Caco-2 (cell line): ENCODE data around the gene MGLL. TPM values are rescaled to one million over a fixed set of nuclear protein-coding genes. Genes with fewer than 3 reads are reported as not detected.

Experiments
- BruUV-seq: library from RNA; stranded (reverse); fragments of 400-500 nt; replicated peaks from 2 replicates; lab custom pipeline; 2021; lab: Mats Ljungman, UMichigan
- CTCF ChIA-PET: fragments of 300-600 bp; sonication (Branson Sonifier 250); formaldehyde crosslinking; loops from one replicate; lab custom pipeline; 2022; ENCODE audit warnings: antibody characterized with exemption; lab: Charles Lee
- POLR2A ChIA-PET: fragments of 300-600 bp; sonication (Branson Sonifier 250); formaldehyde crosslinking; loops from one replicate; lab custom pipeline; 2022; ENCODE audit warnings: antibody characterized with exemption; lab: Charles Lee
- DNase-seq, 2 experiments: peaks; one replicate each; pipeline versions ENCODE4 v3.0.0 to v3.0.0-alpha.2; 2020 to 2022
- H3K27me3 ChIP-seq: replicated peaks from 2 replicates; pipeline ENCODE4 v1.6.0; 2011; ENCODE audit warnings: low read length; ENCODE audit not compliant: control insufficient read depth, insufficient read depth
- H3K36me3 ChIP-seq: 2 replicates; pipeline ENCODE4 v1.5.1; 2011; ENCODE audit warnings: low read length; ENCODE audit not compliant: control insufficient read depth, insufficient read depth
- H3K4me1 ChIP-seq: fragments of 250-450 bp; sonication (Bioruptor Pico); 2 replicates; pipeline ENCODE4 v1.5.1; 2020; ENCODE audit warnings: mild to moderate bottlenecking
- H3K4me3 ChIP-seq: 2 replicates; pipeline ENCODE4 v1.5.1; 2011; ENCODE audit warnings: low read depth, mild to moderate bottlenecking, control low read depth, low read length
- H3K9me3 ChIP-seq: fragments of 250-450 bp; sonication (Bioruptor Pico); 2 replicates; pipeline ENCODE4 v1.5.1; 2020; ENCODE audit warnings: mild to moderate bottlenecking, moderate library complexity
- H3K27ac Mint-ChIP-seq: one replicate; pipeline ENCODE4 v1.8.0; 2022; ENCODE audit warnings: mixed read lengths; ENCODE audit not compliant: unreplicated experiment
- H3K27me3 Mint-ChIP-seq: one replicate; pipeline ENCODE4 v1.8.0; 2022; ENCODE audit warnings: mixed read lengths; ENCODE audit not compliant: insufficient read depth, unreplicated experiment
- H3K36me3 Mint-ChIP-seq: one replicate; pipeline ENCODE4 v1.8.0; 2022; ENCODE audit warnings: mild to moderate bottlenecking, mixed read lengths; ENCODE audit not compliant: insufficient read depth, unreplicated experiment
- H3K4me1 Mint-ChIP-seq: one replicate; pipeline ENCODE4 v1.8.0; 2022; ENCODE audit warnings: low read depth, mixed read lengths; ENCODE audit not compliant: unreplicated experiment
- H3K4me3 Mint-ChIP-seq: one replicate; pipeline ENCODE4 v1.8.0; 2022; ENCODE audit warnings: mild to moderate bottlenecking, moderate library complexity, mixed read lengths; ENCODE audit not compliant: unreplicated experiment
- H3K9me3 Mint-ChIP-seq: one replicate; pipeline ENCODE4 v1.8.0; 2022; ENCODE audit warnings: mixed read lengths; ENCODE audit not compliant: unreplicated experiment
- intact Hi-C: fragments of 100-400 bp; cut with micrococcal nuclease; formaldehyde crosslinking; loops from one replicate; pipeline ENCODE4 v1.10.0; 2022; ENCODE audit not compliant: unreplicated experiment
- total RNA-seq: library from RNA; stranded (reverse); gene quantifications from 2 replicates; pipeline ENCODE4 v1.2.3, GENCODE V29; 2022
- TF ChIP-seq, protein P1 (sequence below), 2 experiments: fragments of 200-600 bp in 1 of 2; IDR thresholded peaks; 1 replicate in 1 of 2; 2 replicates in 1 of 2; pipeline versions ENCODE4 v1.5.1 to v1.8.0; 2011 to 2022; ENCODE audit warnings: antibody characterized with exemption in 1 of 2, control low read depth in 1 of 2, inconsistent platforms in 1 of 2, low read depth in 1 of 2, low read length in 1 of 2, mild to moderate bottlenecking in 1 of 2, moderate library complexity in 1 of 2; ENCODE audit not compliant: insufficient read depth in 1 of 2, severe bottlenecking in 1 of 2, unreplicated experiment in 1 of 2

Gene MGLL
- total RNA-seq, 1 experiment from 2014 or later, result 7.8 TPM

DNA sequence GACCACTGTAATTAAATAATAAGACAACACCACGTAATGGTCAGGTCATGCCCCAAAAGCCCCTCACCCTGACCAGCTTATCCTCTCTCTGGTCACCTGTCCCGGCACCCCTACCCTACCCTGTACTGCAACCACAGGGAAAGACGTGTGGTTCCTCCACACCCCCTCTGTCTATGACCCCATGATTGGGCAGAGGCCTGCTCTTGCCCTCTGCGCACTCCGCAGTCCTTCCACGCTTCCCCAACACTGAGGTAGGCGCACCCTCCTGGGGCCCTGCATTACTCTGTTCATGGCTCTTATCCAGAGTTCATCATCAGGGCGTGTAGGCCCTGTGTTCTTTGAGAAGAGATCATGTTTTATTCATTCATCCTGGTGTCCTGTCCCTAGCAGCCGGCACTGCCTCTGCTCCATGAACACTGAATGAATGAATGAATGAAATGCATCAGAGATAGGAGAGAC lies 33.8 kb downstream of the MGLL start:
- Histone ChIP-seq H3K36me3 (no peaks in the 10 kb centered on the region), H3K4me1 (peaks cover 25% of the 10 kb centered on the region), H3K4me3 (no peak overlapping the region), H3K9me3 (no peaks in the 10 kb centered on the region), H3K27me3 (no peaks in the 10 kb centered on the region)
- no peak overlapping the region for H3K4me3 Mint-ChIP-seq
- TF ChIP-seq, protein P1, sequence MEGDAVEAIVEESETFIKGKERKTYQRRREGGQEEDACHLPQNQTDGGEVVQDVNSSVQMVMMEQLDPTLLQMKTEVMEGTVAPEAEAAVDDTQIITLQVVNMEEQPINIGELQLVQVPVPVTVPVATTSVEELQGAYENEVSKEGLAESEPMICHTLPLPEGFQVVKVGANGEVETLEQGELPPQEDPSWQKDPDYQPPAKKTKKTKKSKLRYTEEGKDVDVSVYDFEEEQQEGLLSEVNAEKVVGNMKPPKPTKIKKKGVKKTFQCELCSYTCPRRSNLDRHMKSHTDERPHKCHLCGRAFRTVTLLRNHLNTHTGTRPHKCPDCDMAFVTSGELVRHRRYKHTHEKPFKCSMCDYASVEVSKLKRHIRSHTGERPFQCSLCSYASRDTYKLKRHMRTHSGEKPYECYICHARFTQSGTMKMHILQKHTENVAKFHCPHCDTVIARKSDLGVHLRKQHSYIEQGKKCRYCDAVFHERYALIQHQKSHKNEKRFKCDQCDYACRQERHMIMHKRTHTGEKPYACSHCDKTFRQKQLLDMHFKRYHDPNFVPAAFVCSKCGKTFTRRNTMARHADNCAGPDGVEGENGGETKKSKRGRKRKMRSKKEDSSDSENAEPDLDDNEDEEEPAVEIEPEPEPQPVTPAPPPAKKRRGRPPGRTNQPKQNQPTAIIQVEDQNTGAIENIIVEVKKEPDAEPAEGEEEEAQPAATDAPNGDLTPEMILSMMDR (IDR thresholded peaks at IDR 0.05; ENCODE audit: insufficient read depth in 1 of 2, low read depth in 1 of 2, low read length in 1 of 2, severe bottlenecking in 1 of 2, unreplicated experiment in 1 of 2), result no peak
- no peak for DNase-seq
- H3K27ac Mint-ChIP-seq, result no peak overlapping the region
- H3K36me3 Mint-ChIP-seq, result no peaks in the 10 kb centered on the region
- peaks cover 16% of the 10 kb centered on the region for H3K4me1 Mint-ChIP-seq
- intact Hi-C loops, result no loop called here
- ChIA-PET CTCF (interaction anchor here (1.2 kb wide), 1 partner anchor 21 kb away, joined by 8 read pairs; no protein-coding TSS in a partner anchor), POLR2A (no interaction called here)
- no peaks in the 10 kb centered on the region for H3K9me3 Mint-ChIP-seq
- no peaks in the 10 kb centered on the region for H3K27me3 Mint-ChIP-seq
- no TSS peak for BruUV-seq

DNA sequence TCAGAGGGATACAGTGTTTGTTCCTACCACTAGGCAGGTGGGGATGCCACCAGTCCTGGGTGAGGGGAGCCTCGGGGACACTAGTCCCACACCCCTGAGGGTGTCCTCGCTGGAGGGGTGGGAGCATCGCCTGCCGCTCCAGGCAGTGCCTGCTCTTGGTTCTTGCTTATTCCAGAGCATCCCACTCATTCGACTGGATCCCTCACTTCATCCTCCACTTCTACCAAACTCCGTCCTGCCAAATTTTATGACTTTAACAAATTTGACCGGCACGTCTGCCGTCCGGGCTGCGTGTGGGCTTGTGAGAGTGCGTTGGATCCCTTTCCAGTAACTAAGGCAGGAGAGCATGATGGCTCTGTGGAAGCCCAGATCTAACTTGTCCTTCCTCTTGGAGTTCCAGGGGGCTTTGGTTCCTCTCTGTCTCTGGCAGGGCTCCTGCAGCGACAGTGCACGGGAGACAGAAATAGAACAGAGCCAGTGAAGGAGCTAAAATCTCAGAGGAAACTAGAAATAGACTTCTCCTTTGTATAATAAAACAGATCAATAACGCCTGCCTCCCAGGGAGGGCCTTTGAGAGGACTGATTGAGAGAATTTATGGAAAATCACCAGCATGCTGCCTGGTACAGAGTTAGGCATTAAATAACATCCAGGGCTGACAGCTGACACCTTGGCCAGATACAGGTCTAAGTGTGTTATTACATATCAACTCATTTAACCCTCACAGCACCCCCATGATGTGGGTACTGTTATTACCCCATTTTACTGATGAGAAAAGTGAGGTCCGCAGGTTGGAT lies 34.5 kb downstream of the MGLL start:
- no TSS peak for BruUV-seq
- no peak overlapping the region for H3K4me3 Mint-ChIP-seq
- H3K4me1 Mint-ChIP-seq, result peaks cover 16% of the 10 kb centered on the region
- no peaks in the 10 kb centered on the region for H3K27me3 ChIP-seq
- ChIA-PET CTCF (interaction anchor here (1.2 kb wide), 1 partner anchor 20 kb away, joined by 8 read pairs; no protein-coding TSS in a partner anchor), POLR2A (no interaction called here)
- H3K27ac Mint-ChIP-seq, result no peak overlapping the region
- H3K4me1 ChIP-seq, result peaks cover 25% of the 10 kb centered on the region
- H3K36me3 ChIP-seq, result no peaks in the 10 kb centered on the region
- H3K9me3 ChIP-seq, result no peaks in the 10 kb centered on the region
- intact Hi-C loops, result no loop called here
- DNase-seq, result no peak
- H3K36me3 Mint-ChIP-seq, result no peaks in the 10 kb centered on the region
- H3K27me3 Mint-ChIP-seq, result no peaks in the 10 kb centered on the region
- TF ChIP-seq, protein P1 (IDR thresholded peaks at IDR 0.05; ENCODE audit: insufficient read depth in 1 of 2, low read depth in 1 of 2, low read length in 1 of 2, severe bottlenecking in 1 of 2, unreplicated experiment in 1 of 2), result no peak
- no peak overlapping the region for H3K4me3 ChIP-seq
- H3K9me3 Mint-ChIP-seq, result no peaks in the 10 kb centered on the region

DNA sequence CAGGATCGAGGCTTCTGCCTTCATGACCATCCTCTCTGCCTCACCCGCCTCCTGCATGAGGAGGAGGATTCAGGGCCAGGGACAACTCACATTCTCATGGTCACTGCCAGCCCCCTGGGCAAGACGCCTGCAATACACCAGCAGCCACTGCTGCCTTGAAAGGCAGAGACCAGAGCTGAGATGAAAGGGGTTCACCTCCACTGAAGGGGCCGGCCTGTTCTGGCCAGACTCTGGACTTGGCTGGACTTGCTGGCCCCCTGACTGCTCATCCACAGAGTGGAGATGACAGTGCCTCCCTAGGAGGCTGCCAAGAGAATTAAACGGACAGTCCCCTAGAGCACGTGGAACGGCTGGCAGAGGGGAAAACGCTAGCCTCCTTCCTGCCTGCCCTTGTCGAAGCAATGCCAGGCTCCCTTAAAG lies 35.2 kb downstream of the MGLL start:
- Mint-ChIP-seq H3K4me3 (no peak overlapping the region), H3K27me3 (no peaks in the 10 kb centered on the region), H3K36me3 (no peaks in the 10 kb centered on the region), H3K4me1 (peaks cover 16% of the 10 kb centered on the region), H3K27ac (no peak overlapping the region), H3K9me3 (no peaks in the 10 kb centered on the region)
- TF ChIP-seq, protein P1 (IDR thresholded peaks at IDR 0.05; ENCODE audit: insufficient read depth in 1 of 2, low read depth in 1 of 2, low read length in 1 of 2, severe bottlenecking in 1 of 2, unreplicated experiment in 1 of 2), result no peak
- ChIA-PET CTCF (no interaction called here), POLR2A (no interaction called here)
- no peaks in the 10 kb centered on the region for H3K9me3 ChIP-seq
- H3K4me3 ChIP-seq, result no peak overlapping the region
- intact Hi-C loops, result no loop called here
- DNase-seq, result no peak
- no TSS peak for BruUV-seq
- H3K36me3 ChIP-seq, result no peaks in the 10 kb centered on the region
- peaks cover 23% of the 10 kb centered on the region for H3K4me1 ChIP-seq
- H3K27me3 ChIP-seq, result no peaks in the 10 kb centered on the region
